IPS DF 4.7 (cell line): ENCODE measurements around the gene LRP1B.

ENCODE experiments used
- DNase-seq: peaks from one replicate; pipeline ENCODE4 v3.0.0-alpha.2; 2013; ENCODE audit warnings: low spot score; ENCODE audit errors: extremely low read depth

The LRP1B gene

GRCh38 chr2:142131010-142131669 is at the start of gene LRP1B:
LRP1B (minus strand) TSS chr2:142131016; CDS start chr2:142130729, 287 bp downstream.
- no peak for DNase-seq

DNA sequence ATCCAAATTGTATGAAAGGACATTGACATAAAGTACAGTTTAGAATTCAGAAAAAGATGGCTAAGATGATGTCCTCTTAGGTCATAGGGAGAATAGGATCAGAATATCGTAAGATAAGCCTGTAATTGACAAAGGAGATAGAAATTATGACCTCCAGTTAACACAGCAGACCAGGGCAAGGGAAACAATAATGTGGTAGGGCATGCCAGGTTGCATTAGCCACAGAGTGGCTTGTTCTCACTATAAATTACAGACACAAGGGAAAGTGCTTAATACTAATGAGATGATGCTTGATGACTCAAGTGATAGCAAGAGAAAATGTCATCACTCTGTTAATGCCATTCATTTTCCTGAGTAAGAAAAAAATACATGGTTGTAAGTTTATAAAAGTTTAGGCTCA is 48.9 kb upstream of the LRP1B start:
- DNase-seq: no peak

GRCh38 chr2:142178604-142179003 is 47.8 kb upstream of the LRP1B start:
- no peak for DNase-seq

DNA sequence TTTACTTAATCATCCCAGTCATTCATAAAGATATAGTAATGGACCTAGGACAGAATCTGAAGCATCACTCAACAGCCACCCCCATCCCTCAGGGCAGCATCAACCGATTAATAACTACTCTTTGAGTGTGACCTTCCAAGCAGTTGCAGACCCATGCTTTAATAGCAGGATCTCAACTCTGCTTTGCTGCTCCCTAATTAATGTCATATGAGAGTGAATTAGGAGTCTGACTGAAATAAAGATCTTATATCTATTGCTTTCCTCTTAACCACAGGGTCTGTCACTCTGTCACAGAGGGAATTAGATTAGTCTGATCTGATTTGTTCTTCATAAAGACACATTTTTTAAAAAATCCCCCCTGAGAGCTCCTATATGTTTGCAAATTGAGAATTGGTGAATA is 46.1 kb upstream of the LRP1B start:
- DNase-seq: no peak

GRCh38 chr2:142175813-142176338 is 45.1 kb upstream of the LRP1B start:
- DNase-seq: no peak

DNA sequence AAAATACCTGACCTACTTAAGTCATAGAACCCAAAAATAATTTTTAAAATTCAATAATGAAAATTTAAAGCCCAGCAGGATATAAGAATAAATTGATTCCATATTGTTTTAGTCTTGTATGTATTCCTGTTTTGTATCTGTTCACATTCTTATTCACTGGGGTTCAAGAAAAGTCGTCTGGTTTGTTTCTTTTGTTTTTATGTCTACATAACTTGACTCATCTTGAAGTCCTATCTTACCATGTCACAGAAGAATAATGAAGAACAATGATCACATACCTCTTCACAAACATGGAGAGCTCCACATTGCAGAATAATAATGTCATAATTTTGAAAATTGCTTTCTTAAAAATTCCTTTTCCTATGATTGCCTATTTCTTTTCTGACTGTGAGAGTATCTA is 43.4 kb upstream of the LRP1B start:
- DNase-seq: no peak

DNA sequence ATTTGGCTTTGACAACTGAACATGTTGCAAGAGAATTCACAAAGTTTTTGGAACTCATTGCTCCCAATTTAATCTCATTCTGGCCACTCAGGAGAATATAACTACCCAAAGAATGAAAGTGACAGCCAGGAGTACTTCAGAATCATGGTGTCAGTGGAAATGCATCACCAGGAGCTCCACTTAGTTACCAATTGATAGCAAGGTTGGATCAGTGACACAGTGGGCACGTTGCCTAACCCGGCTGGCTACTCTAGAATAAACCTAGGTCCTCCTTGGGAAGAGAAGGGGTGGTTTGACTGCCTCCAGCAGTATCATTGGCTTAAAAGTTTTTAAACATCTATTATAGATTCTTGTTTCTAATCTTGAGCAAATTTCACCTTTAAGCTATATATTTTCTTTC is 40.0 kb upstream of the LRP1B start:
- DNase-seq: no peak

DNA sequence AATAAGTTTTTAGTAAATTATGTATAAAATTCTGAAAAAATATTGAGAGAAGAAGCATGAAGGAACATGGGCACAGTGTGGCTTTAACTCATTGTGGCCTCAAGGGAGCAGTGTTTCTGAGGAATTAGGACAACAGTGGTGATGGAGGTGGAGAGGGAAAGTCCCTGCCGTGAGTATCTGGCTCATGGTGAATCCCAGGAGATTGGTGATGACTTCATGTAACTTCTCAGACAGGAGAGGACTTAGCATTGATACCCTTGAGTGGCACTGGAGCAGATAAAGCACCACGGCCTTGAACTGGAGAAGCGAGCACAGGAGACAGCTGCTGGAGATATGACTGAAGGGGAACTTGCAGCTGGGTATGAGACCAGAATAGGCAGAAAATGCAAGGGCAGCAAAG is 35.0 kb upstream of the LRP1B start:
- no peak for DNase-seq

GRCh38 chr2:142153601-142154000 is 22.8 kb upstream of the LRP1B start:
- DNase-seq: no peak

DNA sequence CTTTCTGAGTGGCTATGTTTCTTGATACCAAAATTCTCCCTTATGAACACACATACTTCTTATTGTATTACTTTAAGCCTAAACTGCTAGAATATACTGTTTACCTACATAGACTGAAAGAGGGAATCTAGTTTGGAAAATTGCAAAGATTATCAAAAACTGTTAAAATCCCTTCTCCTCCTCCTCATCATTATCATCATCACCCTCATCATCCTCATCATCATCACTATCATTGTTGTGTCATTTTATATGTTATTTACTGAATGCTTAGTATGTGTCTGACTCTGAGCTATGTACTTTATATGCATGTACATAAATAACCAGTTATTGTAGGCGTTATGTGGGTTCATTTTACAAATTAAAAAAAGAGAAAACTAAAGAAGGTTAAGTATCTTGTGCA is 19.6 kb upstream of the LRP1B start:
- DNase-seq: no peak

GRCh38 chr2:142144547-142144946 is 13.7 kb upstream of the LRP1B start:
- no peak for DNase-seq

DNA sequence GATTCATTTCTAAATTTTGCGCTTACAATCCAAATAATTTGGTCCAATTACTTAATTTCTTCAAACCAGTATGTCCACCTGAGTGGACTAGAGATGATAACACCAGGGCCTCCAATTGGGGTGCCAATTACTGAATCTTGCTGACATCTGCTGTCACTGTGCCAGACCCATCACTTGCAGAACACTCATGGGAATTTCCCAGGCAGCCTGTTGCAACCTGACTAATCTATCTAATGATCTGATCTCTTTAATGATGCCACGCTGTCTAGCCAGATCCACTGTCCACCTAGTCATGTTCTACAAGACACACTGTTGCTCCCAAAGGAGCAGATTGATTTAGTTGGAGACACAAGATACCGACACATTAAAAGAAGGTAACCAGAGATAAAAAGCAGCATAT is 11.8 kb upstream of the LRP1B start:
- DNase-seq: no peak

- DNase-seq: no peak
Measured at GRCh38 chr2:142140434-142140845, 9.6 kb upstream of the LRP1B start.

- no peak for DNase-seq
Measured at GRCh38 chr2:142139384-142139783, 8.6 kb upstream of the LRP1B start.

- DNase-seq: no peak
Measured at GRCh38 chr2:142136571-142136970, 5.8 kb upstream of the LRP1B start.

- DNase-seq: no peak
Measured at GRCh38 chr2:142134911-142135310, 4.1 kb upstream of the LRP1B start.

GRCh38 chr2:142130111-142131009 is 456 bp downstream of the LRP1B start:
- no peak for DNase-seq

DNA sequence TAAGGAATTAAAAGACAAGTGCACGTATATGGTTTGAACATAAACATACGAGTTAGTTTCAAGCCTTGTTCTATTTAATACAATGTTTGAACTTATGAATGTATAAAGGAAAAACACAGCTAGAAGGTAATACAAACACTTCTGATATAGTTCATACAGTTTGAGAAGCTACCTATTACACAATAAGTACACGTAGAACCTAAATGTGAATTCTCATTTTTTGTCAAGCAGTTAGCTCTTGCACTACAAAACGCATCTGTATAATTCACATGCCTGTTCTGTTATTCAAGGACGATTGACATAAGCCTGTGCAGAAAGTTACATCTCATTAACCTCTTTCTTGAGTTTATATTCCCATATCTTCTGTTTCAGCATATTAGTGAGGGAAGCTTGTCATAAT is 2.7 kb downstream of the LRP1B start:
- no peak for DNase-seq

DNA sequence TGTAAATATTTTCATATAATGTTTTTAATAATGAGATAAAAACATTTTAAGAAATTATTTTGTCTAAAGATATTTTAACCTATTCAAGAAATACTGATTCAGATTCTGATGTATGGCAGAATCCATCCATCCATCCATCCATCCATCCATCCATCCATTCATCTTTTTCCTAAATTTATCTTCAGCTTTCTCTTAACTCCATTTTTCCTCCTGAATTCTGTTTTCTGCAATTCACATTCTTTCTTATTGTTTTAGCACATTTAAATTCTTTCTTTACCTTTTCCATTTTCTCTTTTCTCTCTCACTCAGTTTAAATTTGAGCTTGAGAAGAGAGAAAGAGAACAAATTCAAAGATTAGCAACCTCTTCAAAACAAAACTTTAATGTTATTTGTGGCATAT is 3.6 kb downstream of the LRP1B start:
- no peak for DNase-seq

- no peak for DNase-seq
Measured at GRCh38 chr2:142124706-142125105, 6.1 kb downstream of the LRP1B start.

- no peak for DNase-seq
Measured at GRCh38 chr2:142119347-142119746, 11.5 kb downstream of the LRP1B start.

- DNase-seq: no peak
Measured at GRCh38 chr2:142112757-142113221, 18.0 kb downstream of the LRP1B start.
